Measurements from ENCODE around the gene IL6R.

- TF ChIP-seq CTCF (IDR thresholded peaks at IDR 0.05; ENCODE audit: insufficient read depth, low read depth, low read length) (no peak), EZH2 (IDR thresholded peaks at IDR 0.05; ENCODE audit: insufficient read depth, low read length) (no peak)
Observed at GRCh38 chr1:154358519-154358918, 46.6 kb upstream of the IL6R start.

Data from astrocyte (in vitro differentiated cells and primary cell).